Lower leg skin (tissue), 3 donors: ENCODE results near the gene TPSD1.

Experiments
- POLR2A ChIP-seq, 2 donors: fragments of 450-650 bp; IDR thresholded peaks; one replicate each; pipeline ENCODE4 v1.6.1; 2016 to 2017; ENCODE audit warnings: antibody characterized with exemption in 2 of 2, mild to moderate bottlenecking in 1 of 2, moderate library complexity in 1 of 2
- TF ChIP-seq, protein P1 (sequence below), 3 donors: fragments of 450-650 bp; IDR thresholded peaks; one replicate each; pipeline ENCODE4 v1.5.1; 2016; ENCODE audit warnings: antibody characterized with exemption in 3 of 3, mild to moderate bottlenecking in 3 of 3, moderate library complexity in 2 of 3

DNA sequence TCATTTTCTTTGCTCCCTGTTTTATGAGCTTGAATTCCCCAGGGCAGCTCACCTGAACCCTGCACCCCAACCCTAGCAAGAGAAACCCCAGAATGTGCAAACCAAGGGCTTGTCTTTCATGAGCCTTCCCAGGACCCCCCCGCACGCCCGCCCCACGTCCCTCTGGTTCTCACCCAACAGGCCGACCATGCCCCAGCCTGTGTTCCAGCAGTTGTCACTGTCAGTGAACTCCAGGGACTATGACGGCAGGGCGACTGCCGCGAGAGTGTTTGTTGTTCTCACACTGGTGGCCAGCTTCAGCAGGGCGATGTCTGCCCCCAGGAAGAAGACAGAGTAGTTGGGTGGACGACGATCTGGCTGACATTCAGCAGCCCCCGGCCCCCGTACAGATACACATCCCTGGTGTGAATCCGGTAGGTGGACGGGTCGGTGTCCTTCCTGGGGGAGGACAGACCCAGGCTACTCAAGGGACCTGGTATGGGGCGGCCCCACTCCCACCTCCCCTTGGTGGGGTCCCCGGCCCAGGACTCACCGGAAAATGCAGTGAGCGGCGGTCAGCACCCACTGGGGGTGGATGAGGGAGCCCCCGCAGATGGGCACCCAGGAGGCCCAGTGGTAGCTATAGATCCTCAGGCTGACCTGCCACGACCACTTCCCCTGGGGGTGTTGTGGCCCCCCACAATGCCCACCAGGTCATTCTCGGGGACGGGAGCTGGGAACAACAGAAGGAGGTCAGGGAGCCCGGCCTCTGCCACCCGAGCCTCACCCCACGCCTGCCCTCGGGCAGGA is 20.1 kb downstream of the TPSD1 start:
- TF ChIP-seq, protein P1, sequence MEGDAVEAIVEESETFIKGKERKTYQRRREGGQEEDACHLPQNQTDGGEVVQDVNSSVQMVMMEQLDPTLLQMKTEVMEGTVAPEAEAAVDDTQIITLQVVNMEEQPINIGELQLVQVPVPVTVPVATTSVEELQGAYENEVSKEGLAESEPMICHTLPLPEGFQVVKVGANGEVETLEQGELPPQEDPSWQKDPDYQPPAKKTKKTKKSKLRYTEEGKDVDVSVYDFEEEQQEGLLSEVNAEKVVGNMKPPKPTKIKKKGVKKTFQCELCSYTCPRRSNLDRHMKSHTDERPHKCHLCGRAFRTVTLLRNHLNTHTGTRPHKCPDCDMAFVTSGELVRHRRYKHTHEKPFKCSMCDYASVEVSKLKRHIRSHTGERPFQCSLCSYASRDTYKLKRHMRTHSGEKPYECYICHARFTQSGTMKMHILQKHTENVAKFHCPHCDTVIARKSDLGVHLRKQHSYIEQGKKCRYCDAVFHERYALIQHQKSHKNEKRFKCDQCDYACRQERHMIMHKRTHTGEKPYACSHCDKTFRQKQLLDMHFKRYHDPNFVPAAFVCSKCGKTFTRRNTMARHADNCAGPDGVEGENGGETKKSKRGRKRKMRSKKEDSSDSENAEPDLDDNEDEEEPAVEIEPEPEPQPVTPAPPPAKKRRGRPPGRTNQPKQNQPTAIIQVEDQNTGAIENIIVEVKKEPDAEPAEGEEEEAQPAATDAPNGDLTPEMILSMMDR (IDR thresholded peaks at IDR 0.05) = no peak
- TF ChIP-seq POLR2A (IDR thresholded peaks at IDR 0.05) = no peak
